ENCODE data around the gene KNSTRN.

GRCh38 chr15:40336744-40337122 lies 45.8 kb upstream of the KNSTRN start:
- TF ChIP-seq CTCF (IDR thresholded peaks at IDR 0.05): peak in 1 of 4 experiments; percentile 15
- TF ChIP-seq EP300 (IDR thresholded peaks at IDR 0.05): no peak
- TF ChIP-seq POLR2AphosphoS5 (IDR thresholded peaks at IDR 0.05): no peak
